WTC11 (cell line): Measurements from ENCODE around the gene ARL5A.

Experiments used
- ARID4B ChIP-seq: sonication (generic); formaldehyde crosslinking; IDR thresholded peaks from 2 replicates; pipeline ENCODE4 v1.8.0; 2023; ENCODE audit warnings: missing genetic modification reagents, mild to moderate bottlenecking, borderline replicate concordance
- E2F4 ChIP-seq: sonication (generic); formaldehyde crosslinking; IDR thresholded peaks from 2 replicates; pipeline ENCODE4 v1.8.1; 2022; ENCODE audit warnings: low read depth, mild to moderate bottlenecking, moderate library complexity, missing genetic modification reagents, borderline replicate concordance
- ZNF121 ChIP-seq: sonication (generic); formaldehyde crosslinking; IDR thresholded peaks from 2 replicates; pipeline ENCODE4 v1.8.0; 2023; ENCODE audit warnings: missing genetic modification reagents

- no peak for TF ChIP-seq ZNF121 (CRISPR knock-in tag)
- no peak for TF ChIP-seq E2F4
- no peak for TF ChIP-seq ARID4B (CRISPR knock-in tag)
These were observed 46.6 kb downstream of the ARL5A start for GRCh38 chr2:151781642-151782041.
